Panc1 (cell line): ENCODE measurements around the gene IFFO2.

Source experiments
- CTCF ChIP-seq: fragments of 450-650 bp; IDR thresholded peaks from 2 replicates; pipeline ENCODE4 v1.5.1; 2017; ENCODE audit warnings: mild to moderate bottlenecking
- POLR2AphosphoS5 ChIP-seq: IDR thresholded peaks from 2 replicates; pipeline ENCODE4 v1.6.1; 2012; ENCODE audit warnings: mild to moderate bottlenecking, low read depth, low read length, moderate library complexity
- SIN3A ChIP-seq: IDR thresholded peaks from 2 replicates; pipeline ENCODE4 v1.6.1; 2012; ENCODE audit warnings: low read depth, mild to moderate bottlenecking, low read length, moderate library complexity, borderline replicate concordance; ENCODE audit not compliant: insufficient read depth
- TCF7L2 ChIP-seq: IDR thresholded peaks from 2 replicates; pipeline ENCODE4 v1.6.1; 2011; ENCODE audit warnings: mild to moderate bottlenecking, low read depth, low read length, inconsistent platforms
- TF ChIP-seq, protein P1 (sequence below), 2 experiments: IDR thresholded peaks; 2 replicates each; pipeline ENCODE4 v1.6.1; 2011 to 2012; ENCODE audit warnings: low read depth in 2 of 2, control low read depth in 1 of 2, low read length in 1 of 2, mild to moderate bottlenecking in 1 of 2, moderate library complexity in 1 of 2; ENCODE audit not compliant: insufficient read depth in 1 of 2

DNA sequence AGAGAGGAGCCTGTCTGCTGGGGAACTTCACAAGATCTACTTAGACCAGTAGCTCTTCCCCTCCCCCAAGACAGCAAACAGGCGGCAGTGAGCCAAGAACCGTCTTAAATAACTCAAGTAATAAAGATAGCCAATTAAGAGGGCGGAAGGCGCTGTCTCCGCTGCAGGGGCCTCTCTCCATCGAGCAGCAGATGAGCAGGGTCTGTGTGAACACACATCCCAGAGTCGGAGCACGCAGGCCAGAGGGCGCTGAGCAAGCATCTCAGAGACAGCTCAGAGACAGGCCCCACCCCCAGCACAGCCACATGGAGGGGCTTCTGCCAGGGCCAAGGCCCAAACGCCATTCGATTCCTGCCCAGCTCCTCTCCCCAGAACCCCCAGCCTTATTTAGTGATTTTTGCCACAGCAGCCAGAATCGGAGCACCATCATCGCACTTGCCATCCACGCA is 11.1 kb downstream of the IFFO2 start:
- TF ChIP-seq CTCF (no peak), POLR2AphosphoS5 (peak; percentile 37; the same call in 1 of the 2 replicates), SIN3A (no peak), TCF7L2 (no peak)
- TF ChIP-seq, protein P1, sequence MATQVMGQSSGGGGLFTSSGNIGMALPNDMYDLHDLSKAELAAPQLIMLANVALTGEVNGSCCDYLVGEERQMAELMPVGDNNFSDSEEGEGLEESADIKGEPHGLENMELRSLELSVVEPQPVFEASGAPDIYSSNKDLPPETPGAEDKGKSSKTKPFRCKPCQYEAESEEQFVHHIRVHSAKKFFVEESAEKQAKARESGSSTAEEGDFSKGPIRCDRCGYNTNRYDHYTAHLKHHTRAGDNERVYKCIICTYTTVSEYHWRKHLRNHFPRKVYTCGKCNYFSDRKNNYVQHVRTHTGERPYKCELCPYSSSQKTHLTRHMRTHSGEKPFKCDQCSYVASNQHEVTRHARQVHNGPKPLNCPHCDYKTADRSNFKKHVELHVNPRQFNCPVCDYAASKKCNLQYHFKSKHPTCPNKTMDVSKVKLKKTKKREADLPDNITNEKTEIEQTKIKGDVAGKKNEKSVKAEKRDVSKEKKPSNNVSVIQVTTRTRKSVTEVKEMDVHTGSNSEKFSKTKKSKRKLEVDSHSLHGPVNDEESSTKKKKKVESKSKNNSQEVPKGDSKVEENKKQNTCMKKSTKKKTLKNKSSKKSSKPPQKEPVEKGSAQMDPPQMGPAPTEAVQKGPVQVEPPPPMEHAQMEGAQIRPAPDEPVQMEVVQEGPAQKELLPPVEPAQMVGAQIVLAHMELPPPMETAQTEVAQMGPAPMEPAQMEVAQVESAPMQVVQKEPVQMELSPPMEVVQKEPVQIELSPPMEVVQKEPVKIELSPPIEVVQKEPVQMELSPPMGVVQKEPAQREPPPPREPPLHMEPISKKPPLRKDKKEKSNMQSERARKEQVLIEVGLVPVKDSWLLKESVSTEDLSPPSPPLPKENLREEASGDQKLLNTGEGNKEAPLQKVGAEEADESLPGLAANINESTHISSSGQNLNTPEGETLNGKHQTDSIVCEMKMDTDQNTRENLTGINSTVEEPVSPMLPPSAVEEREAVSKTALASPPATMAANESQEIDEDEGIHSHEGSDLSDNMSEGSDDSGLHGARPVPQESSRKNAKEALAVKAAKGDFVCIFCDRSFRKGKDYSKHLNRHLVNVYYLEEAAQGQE (IDR thresholded peaks at IDR 0.05; ENCODE audit: insufficient read depth in 1 of 2, low read depth in 2 of 2, low read length in 1 of 2): no peak
